H1 (cell line): ENCODE data around the gene OR10G3.

Experiments
- ATF3 ChIP-seq: IDR thresholded peaks from 2 replicates; pipeline ENCODE4 v1.6.1; 2011; ENCODE audit warnings: low read depth, mild to moderate bottlenecking, low read length; ENCODE audit not compliant: insufficient read depth
- CBX8 ChIP-seq: fragments of 300-800, 300-1000 bp; sonication (generic); IDR thresholded peaks from 2 replicates; pipeline ENCODE4 v1.7.1; 2016; ENCODE audit warnings: low read depth, low read length, borderline replicate concordance
- CHD2 ChIP-seq: IDR thresholded peaks from 2 replicates; pipeline ENCODE4 v1.6.1; 2012; ENCODE audit warnings: low read length, improper control_type of control experiment
- CHD7 ChIP-seq: fragments of 300-600 bp; sonication (generic); IDR thresholded peaks from 2 replicates; pipeline ENCODE4 v1.7.1; 2012; ENCODE audit warnings: low read length, moderate library complexity, mild to moderate bottlenecking, inconsistent platforms; ENCODE audit not compliant: insufficient replicate concordance
- CREB1 ChIP-seq: IDR thresholded peaks from 2 replicates; pipeline ENCODE4 v1.6.1; 2012; ENCODE audit warnings: inconsistent platforms
- EZH2 ChIP-seq: fragments of 200-600 bp; sonication (generic); IDR thresholded peaks from 2 replicates; pipeline ENCODE4 v1.7.1; 2012; ENCODE audit warnings: low read depth, mild to moderate bottlenecking, moderate library complexity, low read length, inconsistent platforms; ENCODE audit not compliant: severe bottlenecking
- NRF1 ChIP-seq: IDR thresholded peaks from 2 replicates; pipeline ENCODE4 v1.6.1; 2011; ENCODE audit warnings: mild to moderate bottlenecking, low read depth, low read length, improper control_type of control experiment
- PHF8 ChIP-seq: fragments of 200-600 bp; sonication (generic); conservative IDR thresholded peaks from 2 replicates; pipeline ENCODE4 v1.7.1; 2012; ENCODE audit warnings: low read depth, mild to moderate bottlenecking, inconsistent platforms, low read length, moderate library complexity
- POLR2A ChIP-seq, 2 experiments: IDR thresholded peaks; 1 replicate in 1 of 2; 2 replicates in 1 of 2; pipeline ENCODE4 v1.6.1; 2011; ENCODE audit warnings: low read depth in 2 of 2, low read length in 2 of 2, mild to moderate bottlenecking in 2 of 2; ENCODE audit errors: control extremely low read depth in 1 of 2
- POLR2AphosphoS5 ChIP-seq: IDR thresholded peaks from 2 replicates; pipeline ENCODE4 v1.6.1; 2011; ENCODE audit warnings: low read depth, low read length
- POU5F1 ChIP-seq: IDR thresholded peaks from 2 replicates; pipeline ENCODE4 v1.6.1; 2011; ENCODE audit warnings: low read depth, mild to moderate bottlenecking, low read length, moderate library complexity
- RAD21 ChIP-seq, 2 experiments: IDR thresholded peaks in 1 of 2; conservative IDR thresholded peaks in 1 of 2; 2 replicates each; pipeline ENCODE4 v1.6.1; 2011; ENCODE audit warnings: low read depth in 2 of 2, low read length in 2 of 2, improper control_type of control experiment in 1 of 2, inconsistent platforms in 1 of 2, mild to moderate bottlenecking in 1 of 2, moderate library complexity in 1 of 2
- TF ChIP-seq, protein P1 (sequence below), 3 experiments: IDR thresholded peaks; 1 replicate in 2 of 3; 2 replicates in 1 of 3; pipeline versions ENCODE4 v1.5.1 to v1.6.1; 2011; ENCODE audit warnings: low read length in 3 of 3, mild to moderate bottlenecking in 3 of 3, inconsistent platforms in 2 of 3, low read depth in 1 of 3, moderate library complexity in 1 of 3; ENCODE audit not compliant: insufficient read depth in 1 of 3; ENCODE audit errors: control extremely low read depth in 1 of 3

GRCh38 chr14:21539189-21539940, 40.5 kb downstream of the OR10G3 start:
- TF ChIP-seq CHD7 (peak; percentile 66), POLR2A (IDR thresholded peaks at IDR 0.05; ENCODE audit: control extremely low read depth in 1 of 2, low read depth in 2 of 2, low read length in 2 of 2) (no peak), CREB1 (no peak), CBX8 (no peak), POLR2AphosphoS5 (no peak), NRF1 (no peak), ATF3 (no peak), EZH2 (no peak), CHD2 (no peak), POU5F1 (no peak), PHF8 (no peak), RAD21 (IDR thresholded peaks at IDR 0.05 in 1 of 2, conservative IDR thresholded peaks at IDR 0.05 in 1 of 2; ENCODE audit: low read depth in 2 of 2, low read length in 2 of 2) (no peak)
- TF ChIP-seq, protein P1, sequence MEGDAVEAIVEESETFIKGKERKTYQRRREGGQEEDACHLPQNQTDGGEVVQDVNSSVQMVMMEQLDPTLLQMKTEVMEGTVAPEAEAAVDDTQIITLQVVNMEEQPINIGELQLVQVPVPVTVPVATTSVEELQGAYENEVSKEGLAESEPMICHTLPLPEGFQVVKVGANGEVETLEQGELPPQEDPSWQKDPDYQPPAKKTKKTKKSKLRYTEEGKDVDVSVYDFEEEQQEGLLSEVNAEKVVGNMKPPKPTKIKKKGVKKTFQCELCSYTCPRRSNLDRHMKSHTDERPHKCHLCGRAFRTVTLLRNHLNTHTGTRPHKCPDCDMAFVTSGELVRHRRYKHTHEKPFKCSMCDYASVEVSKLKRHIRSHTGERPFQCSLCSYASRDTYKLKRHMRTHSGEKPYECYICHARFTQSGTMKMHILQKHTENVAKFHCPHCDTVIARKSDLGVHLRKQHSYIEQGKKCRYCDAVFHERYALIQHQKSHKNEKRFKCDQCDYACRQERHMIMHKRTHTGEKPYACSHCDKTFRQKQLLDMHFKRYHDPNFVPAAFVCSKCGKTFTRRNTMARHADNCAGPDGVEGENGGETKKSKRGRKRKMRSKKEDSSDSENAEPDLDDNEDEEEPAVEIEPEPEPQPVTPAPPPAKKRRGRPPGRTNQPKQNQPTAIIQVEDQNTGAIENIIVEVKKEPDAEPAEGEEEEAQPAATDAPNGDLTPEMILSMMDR (IDR thresholded peaks at IDR 0.05; ENCODE audit: control extremely low read depth in 1 of 3, insufficient read depth in 1 of 3, low read depth in 1 of 3, low read length in 3 of 3), result no peak
